PC-9 (cell line): ENCODE data around the gene RDH16. TPM values are rescaled to one million over a fixed set of nuclear protein-coding genes. Genes with fewer than 3 reads are reported as not detected.
"Not testable (repeated sequence)": the region's sequence is repeated elsewhere in the genome, so short reads cannot be mapped to it uniquely, and the experiment has no call there.

Source experiments
- BruUV-seq: library from RNA; stranded (reverse); fragments of 400-500 nt; replicated peaks from 2 replicates; lab custom pipeline; 2021; lab: Mats Ljungman, UMichigan
- CTCF ChIA-PET: fragments of 300-600 bp; sonication (Branson Sonifier 250); formaldehyde crosslinking; loops from one replicate; lab custom pipeline; 2022; ENCODE audit warnings: antibody characterized with exemption; lab: Charles Lee
- POLR2A ChIA-PET: fragments of 300-600 bp; sonication (Branson Sonifier 250); formaldehyde crosslinking; loops from one replicate; lab custom pipeline; 2022; ENCODE audit warnings: antibody characterized with exemption; ENCODE audit not compliant: unreplicated experiment; lab: Charles Lee
- DNase-seq, 2 experiments: peaks; one replicate each; pipeline versions ENCODE4 v3.0.0 to v3.0.0-alpha.2; 2015 to 2022; ENCODE audit warnings: mixed read lengths in 1 of 2
- H2AFZ ChIP-seq: fragments of 200-600 bp; sonication (generic); 2 replicates; pipeline ENCODE4 v1.8.1; 2017; ENCODE audit warnings: antibody characterized with exemption
- H3F3A ChIP-seq: fragments of 200-600 bp; sonication (generic); 2 replicates; pipeline ENCODE4 v1.8.1; 2017; ENCODE audit warnings: antibody characterized with exemption, mild to moderate bottlenecking, low read depth; ENCODE audit not compliant: insufficient read depth
- H3K27ac ChIP-seq: fragments of 200-600 bp; sonication (generic); 2 replicates; pipeline ENCODE4 v1.6.1; 2016; ENCODE audit warnings: mixed run types
- H3K27me3 ChIP-seq: fragments of 200-600 bp; sonication (generic); 2 replicates; pipeline ENCODE4 v1.6.1; 2016; ENCODE audit warnings: low read depth, mixed run types; ENCODE audit not compliant: insufficient read depth
- H3K36me3 ChIP-seq: fragments of 200-600 bp; sonication (generic); 2 replicates; pipeline ENCODE4 v1.6.1; 2016; ENCODE audit warnings: low read depth, mixed run types
- H3K4me1 ChIP-seq: fragments of 200-600 bp; sonication (generic); replicated peaks from 2 replicates; pipeline ENCODE4 v1.6.1; 2016; ENCODE audit warnings: mixed run types; ENCODE audit not compliant: insufficient read depth
- H3K4me2 ChIP-seq: fragments of 200-600 bp; sonication (generic); 2 replicates; pipeline ENCODE4 v1.6.1; 2017; ENCODE audit warnings: mixed run types
- H3K4me3 ChIP-seq: fragments of 200-600 bp; sonication (generic); 2 replicates; pipeline ENCODE4 v1.6.1; 2016; ENCODE audit warnings: mixed run types
- H3K79me2 ChIP-seq: fragments of 200-600 bp; sonication (generic); 2 replicates; pipeline ENCODE4 v1.6.1; 2017; ENCODE audit warnings: low read depth, mixed run types
- H3K9me2 ChIP-seq: fragments of 200-600 bp; sonication (generic); 2 replicates; pipeline ENCODE4 v1.8.1; 2017; ENCODE audit warnings: mild to moderate bottlenecking; ENCODE audit not compliant: insufficient read depth
- H3K9me3 ChIP-seq: fragments of 200-600 bp; sonication (generic); 2 replicates; pipeline ENCODE4 v1.8.1; 2016; ENCODE audit warnings: low read depth; ENCODE audit not compliant: insufficient read depth
- H4K20me1 ChIP-seq: fragments of 200-600 bp; sonication (generic); 2 replicates; pipeline ENCODE4 v1.8.1; 2017; ENCODE audit not compliant: insufficient read depth
- CTCF ChIP-seq: fragments of 200-600 bp; sonication (generic); conservative IDR thresholded peaks from 2 replicates; pipeline ENCODE4 v1.6.1; 2017; ENCODE audit warnings: mixed run types, antibody characterized with exemption, mild to moderate bottlenecking, moderate library complexity
- EZH2 ChIP-seq: fragments of 200-600 bp; sonication (generic); IDR thresholded peaks from 2 replicates; pipeline ENCODE4 v1.8.0; 2017; ENCODE audit warnings: antibody characterized with exemption, low read depth
- intact Hi-C: fragments of 100-400 bp; cut with micrococcal nuclease; formaldehyde crosslinking; loops from one replicate; pipeline ENCODE4 v1.10.0; 2022; ENCODE audit not compliant: unreplicated experiment
- total RNA-seq: library from RNA; stranded (reverse); gene quantifications from 2 replicates; pipeline ENCODE4 v1.2.3, GENCODE V29; 2021

RDH16 gene
- total RNA-seq, 1 experiment from 2014 or later, result 0.79 TPM

GRCh38 chr12:56941299-56942017 is 15.9 kb downstream of the RDH16 start:
- POLR2A ChIA-PET, result no interaction called here
- DNase-seq, result peak; percentile 66 to 71
- Histone ChIP-seq H3K27ac (peak overlapping the region; percentile 64), H3K9me3 (no peaks in the 10 kb centered on the region), H4K20me1 (no peaks in the 10 kb centered on the region), H3K9me2 (no peaks in the 10 kb centered on the region), H3K4me2 (peak overlapping the region; percentile 57), H3F3A (peaks cover 14% of the 10 kb centered on the region; the same call in 1 of the 2 replicates), H3K27me3 (no peaks in the 10 kb centered on the region), H3K79me2 (no peaks in the 10 kb centered on the region), H2AFZ (no peak overlapping the region), H3K4me3 (no peak overlapping the region), H3K4me1 (peaks cover 16% of the 10 kb centered on the region), H3K36me3 (no peaks in the 10 kb centered on the region)
- no TSS peak for BruUV-seq
- intact Hi-C loops, result no loop called here
- CTCF ChIA-PET, result no interaction called here
- no peak for TF ChIP-seq EZH2
- no peak for TF ChIP-seq CTCF

GRCh38 chr12:56940942-56941298 is 16.5 kb downstream of the RDH16 start:
- BruUV-seq, H3K79me2 ChIP-seq, intact Hi-C loops, H2AFZ ChIP-seq, H4K20me1 ChIP-seq, H3K9me3 ChIP-seq, H3K4me3 ChIP-seq, POLR2A ChIA-PET, H3K27ac ChIP-seq, H3K27me3 ChIP-seq, H3K36me3 ChIP-seq, DNase-seq, CTCF ChIA-PET, H3K4me2 ChIP-seq, H3K9me2 ChIP-seq: not testable (repeated sequence)
- H3K4me1 ChIP-seq, result peaks cover 16% of the 10 kb centered on the region
- peaks cover 14% of the 10 kb centered on the region; the same call in 1 of the 2 replicates for H3F3A ChIP-seq

GRCh38 chr12:56935752-56936151 is 21.7 kb downstream of the RDH16 start:
- Histone ChIP-seq H2AFZ (no peak overlapping the region), H3K79me2 (no peaks in the 10 kb centered on the region), H4K20me1 (no peaks in the 10 kb centered on the region), H3K27ac (no peak overlapping the region), H3K36me3 (no peaks in the 10 kb centered on the region), H3K9me3 (no peaks in the 10 kb centered on the region), H3F3A (no peaks in the 10 kb centered on the region), H3K4me1 (peaks cover 14% of the 10 kb centered on the region; the same call in 1 of the 2 replicates), H3K4me2 (no peak overlapping the region), H3K27me3 (no peaks in the 10 kb centered on the region), H3K9me2 (no peaks in the 10 kb centered on the region), H3K4me3 (no peak overlapping the region)
- no peak for DNase-seq
- intact Hi-C loops, result no loop called here
- ChIA-PET CTCF (no interaction called here), POLR2A (no interaction called here)
- BruUV-seq, result no TSS peak
- TF ChIP-seq EZH2 (no peak), CTCF (no peak)
